Heart left ventricle (tissue), 16 donors: Measurements from ENCODE around the gene NTM. TPM values are rescaled to one million over a fixed set of nuclear protein-coding genes. Genes with fewer than 3 reads are reported as not detected.
"Not testable (repeated sequence)": the region's sequence is repeated elsewhere in the genome, so short reads cannot be mapped to it uniquely, and the experiment has no call there.

Source experiments
- ATAC-seq, 4 donors: fragments of 200-7000 bp; cut with Tn5 transposase; one replicate each; pipeline ENCODE4 v1.9.1; 2020 to 2022; ENCODE audit warnings: moderate library complexity in 4 of 4, mild to moderate bottlenecking in 3 of 4, moderate number of reproducible peaks in 1 of 4
- DNase-seq, 5 donors: peaks; one replicate each; pipeline ENCODE4 v3.0.0-alpha.2; 2020
- H3K27ac ChIP-seq, 12 donors: fragments of 200-600 bp; sonication (generic) in 4 of 12; one replicate each; pipeline versions ENCODE4 v1.5.0 to v1.8.0; 2016 to 2022; ENCODE audit warnings: mild to moderate bottlenecking in 2 of 12
- H3K27me3 ChIP-seq, 9 donors: fragments of 200-600 bp; sonication (generic) in 2 of 9; one replicate each; pipeline versions ENCODE4 v1.5.1 to v1.8.0; 2016 to 2022; ENCODE audit warnings: mild to moderate bottlenecking in 3 of 9
- H3K36me3 ChIP-seq, 9 donors: fragments of 200-600 bp; sonication (generic) in 2 of 9; one replicate each; pipeline versions ENCODE4 v1.5.0 to v1.8.0; 2018 to 2022; ENCODE audit warnings: mild to moderate bottlenecking in 2 of 9
- H3K4me1 ChIP-seq, 12 donors: fragments of 200-600 bp; sonication (generic) in 4 of 12; one replicate each; pipeline versions ENCODE4 v1.5.0 to v1.8.0; 2016 to 2022; ENCODE audit warnings: mild to moderate bottlenecking in 3 of 12
- H3K4me3 ChIP-seq, 12 donors: fragments of 200-600 bp; sonication (generic) in 4 of 12; one replicate each; pipeline versions ENCODE4 v1.5.0 to v1.8.0; 2017 to 2022; ENCODE audit warnings: mild to moderate bottlenecking in 9 of 12, moderate library complexity in 4 of 12
- H3K9me3 ChIP-seq, 12 donors: fragments of 200-600 bp; sonication (generic) in 4 of 12; one replicate each; pipeline versions ENCODE4 v1.5.0 to v1.8.0; 2016 to 2022; ENCODE audit warnings: mild to moderate bottlenecking in 1 of 12
- POLR2A ChIP-seq, 2 donors: fragments of 450-650 bp; IDR thresholded peaks; one replicate each; pipeline ENCODE4 v1.6.1; 2017; ENCODE audit warnings: antibody characterized with exemption in 2 of 2, mild to moderate bottlenecking in 2 of 2, moderate library complexity in 2 of 2
- WGBS, 4 donors: extraction: QIAGEN DNeasy Blood & Tissue Kit in 2 of 4; methylation state at CpG; one replicate each; pipeline versions ENCODE4 v1.1.5 to v1.1.7; 2013 to 2018; 5-methylcytosine and 5-hydroxymethylcytosine counted together
- intact Hi-C, 10 donors: fragments of 100-400 bp; cut with DNase I; formaldehyde crosslinking; loops; one replicate each; pipeline versions ENCODE4 v1.11.1 to v1.14.2; 2022
- polyA plus RNA-seq, 2 donors: library from polyadenylated mRNA; stranded (reverse); fragments of 200-250 nt; gene quantifications; one replicate each; pipeline ENCODE4 v1.2.3, GENCODE V29; 2013
- total RNA-seq, 9 donors: library from RNA; depleted of rRNA in 2 of 9; stranded (reverse); fragments of >200 nt in 2 of 9; fragmentation: NEBNext Ultra II Directional in 3 of 9; extraction: Animal tissue kit (Norgen Biotek cat#: 25700) in 3 of 9; gene quantifications; one replicate each; pipeline versions ENCODE4 v1.1.0 to v1.2.4, GENCODE V29; 2016 to 2023
- TF ChIP-seq, protein P1 (sequence below), 12 donors: fragments of 200-600 bp; sonication (generic) in 4 of 12; IDR thresholded peaks; one replicate each; pipeline versions ENCODE4 v1.5.0 to v1.8.0; 2018 to 2022; ENCODE audit warnings: antibody characterized with exemption in 12 of 12, mild to moderate bottlenecking in 5 of 12
- donor health status: ischemic (EF 13 %, LVEDD 7.1; RV severe dilation, severe dysfunction).
- donor health status: healthy with polysubstance abuse.
- donor health status: DM: no; HTN: yes; CAD: no.
- donor health status: DM: no; HTN: no; CAD: no.
- donor health status: ischemic (EF 25% LVEDD 6.9; RV normal size, moderate dysfunction).
- donor health status: ischemic (EF 25% LVEDD 5.7; RV mildly dilated, moderate dysfunction).
- donor health status: healthy.
- donor health status: DM: yes; HTN: yes; CAD: no.
- donor health status: ischemic (EF 35%, LVEDD 5.7; RV mildly dilated, moderate dysfunction).
- donor health status: nonischemic (EF 11% LVEDD 7.7; RV severe dilation, severe dysfunction).
- donor health status: DM: yes; HTN: yes; CAD: no.
- donor health status: PGD.
- donor health status: ischemic (EF 29% LVEDD 5.4; RV normal size, mild dysfunction).
- donor health status: nonischemic (EF 23%, LVEDD 6.1; RV moderate dilation, normal function).

The NTM gene
- total and polyA plus RNA-seq, 11 donors, result 0.40 to 7.7 (median 1.5) TPM

DNA sequence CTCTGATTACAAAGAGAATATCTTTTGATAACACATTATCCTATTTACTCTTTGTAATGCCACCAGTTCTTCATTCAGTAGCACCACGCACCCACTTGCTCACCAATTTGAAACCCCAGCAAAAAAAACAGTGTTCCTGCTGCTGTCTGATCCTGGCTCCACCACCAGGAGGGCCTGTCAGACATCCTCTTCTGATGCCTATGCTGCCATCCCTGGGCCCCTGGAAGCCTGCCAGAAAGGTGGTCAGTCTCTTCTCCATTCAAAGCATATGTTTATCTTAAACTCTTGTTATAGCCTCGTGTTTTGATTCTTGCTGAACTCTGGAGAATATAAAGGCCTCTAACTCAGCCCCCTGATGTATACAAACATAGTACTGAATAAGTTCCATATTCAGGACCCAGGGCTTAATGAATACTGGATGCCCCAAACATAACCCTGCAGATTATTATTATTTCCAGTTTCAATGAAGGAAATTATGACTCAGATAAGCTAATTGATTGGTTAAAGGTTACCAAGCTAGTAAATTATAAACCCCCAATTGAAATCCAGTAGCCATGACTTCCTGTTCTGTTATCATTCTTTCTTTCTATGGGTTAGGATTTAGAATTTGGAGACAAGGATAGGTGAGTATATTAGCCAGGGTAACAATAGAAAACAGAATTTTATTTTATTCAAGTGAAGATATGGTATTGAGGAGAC, 116.7 kb downstream of the NTM start:
- Histone ChIP-seq H3K9me3 (no peaks in the 10 kb centered on the region), H3K4me1 (no peaks in the 10 kb centered on the region), H3K27me3 (no peaks in the 10 kb centered on the region), H3K27ac (peak overlapping the region in 1 of 12 donors; percentile 60), H3K36me3 (no peaks in the 10 kb centered on the region), H3K4me3 (no peak overlapping the region)
- TF ChIP-seq, protein P1, sequence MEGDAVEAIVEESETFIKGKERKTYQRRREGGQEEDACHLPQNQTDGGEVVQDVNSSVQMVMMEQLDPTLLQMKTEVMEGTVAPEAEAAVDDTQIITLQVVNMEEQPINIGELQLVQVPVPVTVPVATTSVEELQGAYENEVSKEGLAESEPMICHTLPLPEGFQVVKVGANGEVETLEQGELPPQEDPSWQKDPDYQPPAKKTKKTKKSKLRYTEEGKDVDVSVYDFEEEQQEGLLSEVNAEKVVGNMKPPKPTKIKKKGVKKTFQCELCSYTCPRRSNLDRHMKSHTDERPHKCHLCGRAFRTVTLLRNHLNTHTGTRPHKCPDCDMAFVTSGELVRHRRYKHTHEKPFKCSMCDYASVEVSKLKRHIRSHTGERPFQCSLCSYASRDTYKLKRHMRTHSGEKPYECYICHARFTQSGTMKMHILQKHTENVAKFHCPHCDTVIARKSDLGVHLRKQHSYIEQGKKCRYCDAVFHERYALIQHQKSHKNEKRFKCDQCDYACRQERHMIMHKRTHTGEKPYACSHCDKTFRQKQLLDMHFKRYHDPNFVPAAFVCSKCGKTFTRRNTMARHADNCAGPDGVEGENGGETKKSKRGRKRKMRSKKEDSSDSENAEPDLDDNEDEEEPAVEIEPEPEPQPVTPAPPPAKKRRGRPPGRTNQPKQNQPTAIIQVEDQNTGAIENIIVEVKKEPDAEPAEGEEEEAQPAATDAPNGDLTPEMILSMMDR (IDR thresholded peaks at IDR 0.05), result no peak
- TF ChIP-seq POLR2A (IDR thresholded peaks at IDR 0.05), result no peak
- WGBS, 4 donors, result 54 to 68% (median 65%) methylated on average over 2 of the region's 2 CpGs
- DNase-seq (no peak), ATAC-seq (no peak)
- intact Hi-C loops, result no loop called here

DNA sequence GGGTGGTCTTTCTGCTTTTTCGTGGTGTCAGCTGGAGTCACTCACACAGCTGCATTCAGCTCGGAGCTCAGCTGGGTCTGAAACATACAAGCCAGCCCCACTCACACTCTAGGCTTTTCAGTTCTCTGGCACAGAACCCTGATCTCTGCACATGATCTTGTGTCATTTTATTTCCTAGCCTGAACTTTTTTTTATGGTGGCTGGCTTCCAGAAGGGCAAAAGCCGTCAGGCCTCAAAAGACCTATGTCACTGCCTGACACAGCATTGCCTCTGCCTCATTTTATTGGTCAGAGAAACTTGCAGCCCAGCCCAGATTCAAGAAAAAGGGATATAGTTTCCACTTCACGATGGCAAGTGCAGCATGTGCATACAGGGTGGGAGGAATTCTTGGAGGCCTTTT, 117.8 kb downstream of the NTM start:
- TF ChIP-seq, protein P1 (IDR thresholded peaks at IDR 0.05), result no peak
- TF ChIP-seq POLR2A (IDR thresholded peaks at IDR 0.05), result no peak
- ATAC-seq (no peak), DNase-seq (no peak)
- Histone ChIP-seq H3K27ac (peak overlapping the region in 1 of 12 donors; percentile 60), H3K36me3 (no peaks in the 10 kb centered on the region), H3K27me3 (no peaks in the 10 kb centered on the region), H3K4me3 (no peak overlapping the region), H3K9me3 (no peaks in the 10 kb centered on the region), H3K4me1 (no peaks in the 10 kb centered on the region)
- WGBS, 4 donors, result 42 to 70% (median 44%) methylated on average over 4 of the region's 4 CpGs
- intact Hi-C loops, result no loop called here

DNA sequence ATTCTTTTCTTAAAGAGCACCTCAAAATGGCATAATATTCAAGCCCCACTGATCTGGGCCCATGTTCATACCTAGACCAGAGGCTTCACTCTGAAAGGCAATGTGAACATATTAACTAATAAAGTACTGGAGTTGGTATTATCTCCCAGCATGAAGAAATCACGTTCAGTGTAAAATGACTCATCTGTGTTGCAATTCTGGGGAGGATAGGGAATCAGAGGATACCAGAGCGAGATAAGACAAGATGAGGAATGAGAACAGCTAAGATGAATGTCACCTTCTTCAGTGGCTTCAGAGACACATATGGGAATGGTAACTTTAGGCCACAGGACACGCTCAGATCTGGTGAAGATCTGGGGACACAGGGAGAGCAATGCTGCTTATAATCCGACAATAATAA, 121.1 kb downstream of the NTM start:
- Histone ChIP-seq H3K27ac (no peak overlapping the region), H3K4me3 (no peak overlapping the region), H3K27me3 (no peaks in the 10 kb centered on the region), H3K4me1 (peaks cover 0 to 8% (median 0%) of the 10 kb centered on the region in 12 donors), H3K36me3 (no peaks in the 10 kb centered on the region), H3K9me3 (no peaks in the 10 kb centered on the region)
- TF ChIP-seq, protein P1 (IDR thresholded peaks at IDR 0.05), result no peak
- no peak for TF ChIP-seq POLR2A (IDR thresholded peaks at IDR 0.05)
- no peak for DNase-seq
- 70 to 76% (median 73%) methylated on average over 4 of the region's 4 CpGs for WGBS, 4 donors
- intact Hi-C loops, result no loop called here
- no peak for ATAC-seq

DNA sequence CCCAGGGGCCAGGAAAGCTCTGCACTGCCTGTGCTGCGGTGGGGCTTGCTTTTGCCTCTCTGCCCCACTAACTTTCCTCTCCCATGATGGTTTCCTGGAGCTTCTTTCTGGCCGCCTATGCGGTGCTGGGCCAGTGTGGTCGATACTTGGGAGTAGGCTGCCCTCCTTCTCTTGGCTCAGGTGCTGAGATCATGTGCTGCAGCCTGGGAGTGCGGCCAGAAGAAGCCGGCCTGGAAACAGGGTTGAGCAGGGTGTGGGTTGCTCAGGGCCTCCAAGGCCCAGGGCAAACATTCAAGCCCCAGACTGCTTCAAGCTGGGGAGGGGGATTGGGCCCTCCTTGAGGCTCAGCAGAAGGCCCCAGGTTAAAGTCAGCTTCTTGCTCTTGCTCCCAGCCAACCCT, 125.0 kb downstream of the NTM start:
- no peak for TF ChIP-seq POLR2A (IDR thresholded peaks at IDR 0.05)
- TF ChIP-seq, protein P1 (IDR thresholded peaks at IDR 0.05), result no peak
- peaks cover 0 to 8% (median 0%) of the 10 kb centered on the region in 12 donors for H3K4me1 ChIP-seq
- H3K9me3 ChIP-seq, result no peaks in the 10 kb centered on the region
- H3K4me3 ChIP-seq, result no peak overlapping the region
- no peaks in the 10 kb centered on the region for H3K27me3 ChIP-seq
- peak in 4 of 5 donors; percentile 28 to 76 (median 46) for DNase-seq
- intact Hi-C loops, result no loop called here
- H3K27ac ChIP-seq, result peak overlapping the region in 1 of 12 donors; percentile 1
- peak; percentile 82 to 92 (median 90) for ATAC-seq
- no peaks in the 10 kb centered on the region for H3K36me3 ChIP-seq
- WGBS, 4 donors, result 27 to 45% (median 38%) methylated on average over 5 to 6 of the region's 6 CpGs

DNA sequence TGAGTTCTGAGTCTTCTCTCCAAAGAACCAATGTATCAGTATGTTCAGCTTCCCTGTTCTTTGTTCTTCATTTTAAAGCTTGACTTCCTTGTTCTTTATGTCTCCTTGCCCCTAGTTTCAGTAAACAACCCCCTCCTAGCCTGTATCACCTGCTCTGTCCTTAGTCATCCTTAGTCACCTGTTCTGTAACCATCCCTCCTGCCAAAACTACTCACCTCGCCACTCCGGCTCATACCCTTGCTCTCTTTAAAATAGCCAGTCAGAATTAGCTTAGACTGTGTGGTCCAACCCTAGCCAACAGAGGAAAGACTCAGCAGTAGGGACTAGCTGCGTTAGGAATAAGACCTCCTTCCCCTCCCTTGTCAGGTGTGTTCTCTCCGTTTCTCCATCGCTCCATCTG, 127.3 kb downstream of the NTM start:
- H3K9me3 ChIP-seq, intact Hi-C loops, H3K4me1 ChIP-seq, H3K36me3 ChIP-seq, ATAC-seq, H3K4me3 ChIP-seq, H3K27ac ChIP-seq, H3K27me3 ChIP-seq, DNase-seq: not testable (repeated sequence)
- WGBS, 4 donors, result 88 to 93% (median 91%) methylated on average over 5 of the region's 5 CpGs
